Activated T-cell treated with anti-CD3 and anti-CD28 coated beads, Interleukin-2, amount 50 U/mL, for 1 hour (primary cell): ENCODE measurements around the gene KIF13A.
"Not testable (repeated sequence)": the region's sequence is repeated elsewhere in the genome, so short reads cannot be mapped to it uniquely, and the experiment has no call there.

Source experiments
- DNase-seq: peaks from one replicate; pipeline ENCODE4 v3.0.0-alpha.2; 2020

Gene KIF13A

DNA sequence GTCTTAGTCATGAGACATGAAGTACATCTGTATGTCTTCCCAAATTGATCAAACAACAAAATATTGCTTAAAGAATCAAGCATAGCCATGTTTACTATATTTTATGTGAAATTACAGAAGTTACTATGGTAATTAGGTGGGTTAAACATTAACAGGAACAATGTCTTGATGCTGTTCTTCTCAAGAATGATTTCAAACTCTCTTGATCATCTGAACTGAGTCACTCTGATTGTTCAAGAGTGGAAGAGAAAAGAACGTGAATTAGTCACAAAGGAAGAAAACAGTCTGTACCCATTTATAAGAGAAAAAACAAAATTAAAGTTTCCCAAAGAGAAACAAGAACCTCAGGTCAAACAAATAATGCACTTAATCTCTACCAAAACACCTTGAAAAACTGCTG is 218.6 kb downstream of the KIF13A start:
- no peak for DNase-seq

DNA sequence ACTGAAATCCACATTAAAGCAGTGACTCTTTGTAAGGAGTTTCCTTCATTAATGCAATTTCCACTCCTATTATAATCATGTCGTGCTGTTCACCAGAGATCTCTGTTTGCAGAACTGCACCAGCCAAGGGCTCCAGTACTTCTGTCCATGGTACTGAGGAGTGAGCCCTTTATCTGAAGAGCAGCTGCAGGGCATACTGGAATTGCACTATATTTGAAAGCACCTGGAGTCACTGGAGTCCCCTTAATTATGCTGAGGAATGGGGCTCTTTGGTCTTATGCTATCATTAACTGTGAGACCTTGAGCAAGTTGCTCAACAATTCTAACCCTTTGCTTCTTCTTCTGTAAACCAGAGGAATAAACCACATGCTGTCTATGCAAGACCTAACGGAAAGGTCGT is 219.0 kb downstream of the KIF13A start:
- DNase-seq = no peak

DNA sequence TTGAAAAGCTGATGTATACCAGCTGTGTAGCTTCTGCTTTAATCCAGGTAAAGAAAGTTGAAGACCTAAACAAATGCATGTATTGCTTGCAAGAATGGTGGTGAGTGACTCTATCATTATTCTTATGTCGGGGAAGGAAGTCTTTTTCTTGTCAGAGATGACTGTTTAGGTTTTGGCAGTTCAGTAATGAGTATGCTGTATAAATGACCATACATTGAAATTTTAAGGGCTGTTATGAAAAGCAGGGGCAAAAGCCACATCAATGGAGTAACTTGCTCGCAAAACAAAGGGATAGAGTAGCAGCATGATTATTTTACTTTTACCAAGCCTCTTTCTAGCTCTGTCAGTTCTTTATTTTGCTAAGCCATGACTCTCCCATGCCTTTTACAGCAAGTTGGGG is 224.8 kb downstream of the KIF13A start:
- DNase-seq = no peak

DNA sequence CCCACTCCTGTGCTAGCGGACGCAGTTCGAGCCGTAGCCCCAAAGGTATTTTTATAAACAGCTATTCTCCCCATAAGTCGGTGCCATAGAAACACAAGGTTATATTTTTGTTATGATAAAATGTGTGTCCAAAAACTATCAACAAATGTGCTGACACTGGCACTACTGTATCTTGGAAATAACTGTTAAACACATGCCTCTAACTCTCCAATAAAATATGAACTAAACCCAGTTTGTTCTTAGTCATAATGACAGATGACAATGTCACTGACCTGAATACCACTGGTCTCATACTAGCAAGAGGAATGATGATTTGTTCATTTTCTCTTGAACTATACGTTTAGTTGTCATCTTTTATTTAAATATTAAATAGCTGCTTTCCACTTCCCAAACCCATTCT is 229.3 kb downstream of the KIF13A start:
- DNase-seq = no peak

DNA sequence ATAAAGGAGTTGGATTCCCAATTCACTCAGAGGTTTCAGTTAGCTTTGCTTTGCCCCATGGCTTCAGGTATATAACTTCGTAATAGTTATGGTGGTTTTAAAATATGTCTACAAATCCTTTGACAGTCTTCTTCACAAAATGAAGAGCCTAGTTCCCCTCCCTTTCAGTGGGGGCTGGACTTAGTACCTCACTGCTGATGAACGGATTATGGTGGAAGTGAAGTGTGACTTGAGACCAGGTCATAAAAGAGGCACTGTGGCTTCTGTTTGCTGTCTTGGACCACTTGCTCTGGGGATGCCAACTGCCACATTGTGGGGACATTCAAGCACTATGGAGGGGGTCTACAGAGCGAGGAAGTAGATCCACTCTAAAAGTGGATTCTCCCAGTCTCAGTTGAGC is 233.2 kb downstream of the KIF13A start:
- DNase-seq = no peak

DNA sequence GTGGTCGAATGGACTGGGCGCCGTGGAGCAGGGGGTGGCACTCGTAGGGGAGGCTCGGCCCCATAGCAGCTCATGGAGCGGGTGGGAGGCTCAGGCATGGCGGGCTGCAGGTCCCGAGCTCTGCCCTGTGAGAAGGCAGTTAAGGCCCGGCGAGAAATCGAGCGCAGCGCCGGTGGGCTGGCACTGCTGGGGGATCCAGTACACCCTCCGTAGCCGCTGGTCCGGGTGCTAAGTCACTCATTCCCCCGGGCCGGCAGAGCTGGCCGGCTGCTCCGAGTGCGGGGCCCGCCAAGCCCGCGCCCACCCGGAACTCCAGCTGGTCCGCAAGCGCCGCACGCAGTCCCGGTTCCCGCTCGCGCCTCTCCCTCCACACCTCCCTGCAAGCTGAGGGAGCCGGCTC is 242.1 kb downstream of the KIF13A start:
- DNase-seq = not testable (repeated sequence)

DNA sequence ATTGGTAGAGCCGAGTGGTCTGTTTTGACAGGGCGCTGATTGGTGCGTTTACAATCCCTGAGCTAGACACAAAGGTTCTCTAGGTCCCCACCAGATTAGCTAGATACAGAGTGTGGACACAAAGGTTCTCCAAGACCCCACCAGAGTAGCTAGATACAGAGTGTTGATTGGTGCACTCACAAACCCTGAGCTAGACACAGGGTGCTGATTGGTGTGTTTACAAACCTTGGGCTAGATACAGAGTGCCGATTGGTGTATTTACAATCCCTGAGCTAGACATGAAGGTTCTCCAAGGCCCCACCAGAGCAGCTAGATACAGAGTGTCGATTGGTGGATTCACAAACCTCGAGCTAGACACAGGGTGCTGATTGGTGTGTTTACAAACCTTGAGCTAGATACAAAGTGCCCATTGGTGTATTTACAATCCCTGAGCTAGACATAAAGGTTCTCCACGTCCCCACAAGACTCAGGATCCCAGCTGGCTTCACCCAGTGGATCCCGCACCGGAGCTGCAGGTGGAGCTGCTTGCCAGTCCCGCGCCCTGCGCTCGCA is 242.6 kb downstream of the KIF13A start:
- not testable (repeated sequence) for DNase-seq

DNA sequence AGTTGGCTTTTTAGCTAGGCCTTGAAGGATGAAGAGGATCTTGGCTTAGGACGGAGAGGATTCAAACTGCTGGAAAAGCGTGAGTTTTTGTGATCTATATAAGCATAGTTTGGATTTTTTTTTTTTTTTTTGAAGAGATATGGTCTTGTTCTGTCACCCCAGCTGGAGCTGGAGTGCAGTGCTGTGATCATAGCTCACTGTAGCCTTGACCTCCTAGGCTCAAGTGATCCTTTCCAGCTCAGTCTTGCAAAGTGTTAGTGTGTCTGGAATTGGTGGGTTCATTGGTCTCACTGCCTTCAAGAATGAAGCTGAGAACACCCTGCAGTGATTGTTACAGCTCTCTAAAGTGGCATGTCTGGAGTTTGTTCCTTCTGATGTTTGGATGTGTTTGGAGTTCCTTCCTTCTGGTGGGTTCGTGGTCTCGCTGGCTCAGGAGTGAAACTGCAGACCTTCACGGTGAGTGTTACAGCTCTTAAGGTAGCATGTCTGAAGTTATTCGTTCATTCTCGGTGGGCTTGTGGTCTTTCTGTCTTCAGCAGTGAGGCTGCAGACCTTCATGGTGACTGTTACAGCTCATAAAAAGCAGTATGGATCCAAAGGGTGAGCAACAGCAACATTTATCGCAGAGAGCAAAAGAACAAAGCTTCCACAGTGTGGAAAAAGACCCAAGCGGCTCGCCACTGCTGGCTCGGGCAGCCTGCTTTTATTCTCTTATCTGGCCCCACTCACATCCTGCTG is 243.2 kb downstream of the KIF13A start:
- no peak for DNase-seq

DNA sequence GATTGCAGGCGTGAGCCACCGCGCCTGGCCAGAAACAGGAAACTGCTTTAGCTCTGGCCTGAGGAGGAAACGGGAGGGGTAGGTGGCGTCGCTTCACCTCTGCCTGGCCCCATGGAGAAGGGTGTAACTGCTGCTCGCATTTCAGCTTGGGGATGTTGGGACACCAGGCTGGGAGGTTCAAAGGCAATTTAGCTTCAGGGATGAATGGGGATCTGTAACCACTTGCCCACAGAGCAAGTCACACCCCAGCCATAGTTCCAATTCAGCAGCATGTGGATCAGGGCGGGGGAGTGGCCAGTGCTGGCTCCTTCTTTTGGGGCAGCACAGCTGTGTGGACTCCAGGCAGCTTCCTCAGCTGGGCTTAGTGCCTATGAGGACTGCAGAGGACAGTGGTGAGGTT is 245.9 kb downstream of the KIF13A start:
- no peak for DNase-seq

DNA sequence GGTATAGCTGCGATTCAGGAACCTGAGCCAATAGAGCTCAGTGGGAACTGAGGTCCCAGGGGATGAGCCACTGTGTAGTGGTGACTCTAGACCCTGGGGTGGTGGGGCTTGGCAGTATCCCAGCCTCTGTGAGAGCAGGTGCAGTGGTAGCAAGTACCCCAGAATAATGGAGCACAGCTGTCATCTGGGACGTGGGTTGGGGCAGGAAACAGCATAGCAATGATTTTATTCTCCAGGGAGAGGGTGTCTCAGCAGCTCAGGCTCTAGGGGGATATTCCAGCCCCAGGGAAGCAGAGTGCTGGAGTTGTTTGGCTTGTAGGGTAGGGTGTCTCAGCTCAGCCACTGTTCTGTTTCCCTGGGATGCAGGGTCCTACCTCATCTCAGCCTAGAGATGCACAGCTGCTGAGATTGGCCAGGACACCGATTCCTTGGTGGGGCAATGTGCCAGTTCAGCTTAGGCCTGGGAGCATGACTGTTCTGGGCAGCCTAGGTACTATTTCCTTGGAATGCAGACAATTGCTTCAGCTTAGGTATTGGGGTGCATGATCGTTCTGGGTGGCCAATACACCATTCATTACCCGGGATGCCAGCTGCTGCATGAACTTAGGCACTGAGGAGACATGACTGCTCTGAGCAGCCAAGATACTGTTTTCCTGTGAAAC is 246.7 kb downstream of the KIF13A start:
- DNase-seq = no peak

DNA sequence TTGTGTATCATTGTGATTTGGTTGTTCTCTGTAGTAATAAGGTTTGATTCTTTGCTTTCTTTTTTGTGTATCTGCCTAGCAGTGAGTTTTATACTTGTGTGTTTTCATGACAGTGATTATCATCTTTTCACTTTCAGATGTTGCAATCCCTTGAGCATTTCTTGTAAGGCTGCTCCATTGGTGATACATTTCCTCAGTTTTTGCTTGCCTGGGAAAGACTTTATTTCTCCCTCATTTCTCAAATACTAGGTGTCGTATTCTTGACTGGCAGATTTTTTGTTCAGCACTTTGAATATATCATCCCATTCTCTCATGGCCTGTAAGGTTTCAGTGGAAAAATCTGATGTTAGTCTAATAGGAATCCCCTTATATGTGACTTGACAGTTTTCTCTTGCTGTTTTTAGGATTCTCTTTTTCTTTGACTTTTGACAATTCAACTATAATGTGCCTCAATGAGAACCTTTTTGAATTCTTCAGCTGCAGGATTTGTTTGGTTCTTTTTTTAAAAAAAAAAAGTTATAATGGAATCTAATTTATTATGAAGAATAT is 249.7 kb downstream of the KIF13A start:
- DNase-seq = no peak

DNA sequence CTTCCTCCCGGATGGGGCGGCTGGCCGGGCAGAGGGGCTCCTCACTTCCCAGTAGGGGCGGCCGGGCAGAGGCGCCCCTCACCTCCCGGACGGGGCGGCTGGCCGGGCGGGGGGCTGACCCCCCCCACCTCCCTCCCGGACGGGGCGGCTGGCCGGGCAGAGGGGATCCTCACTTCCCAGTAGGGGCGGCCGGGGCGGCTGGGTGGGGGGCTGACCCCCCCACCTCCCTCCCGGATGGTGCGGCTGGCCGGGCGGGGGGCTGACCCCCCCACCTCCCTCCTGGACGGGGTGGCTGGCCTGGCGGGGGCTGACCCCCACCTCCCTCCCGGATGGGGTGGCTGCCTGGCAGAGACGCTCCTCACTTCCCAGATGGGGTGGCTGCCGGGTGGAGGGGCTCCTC is 252.1 kb downstream of the KIF13A start:
- not testable (repeated sequence) for DNase-seq

DNA sequence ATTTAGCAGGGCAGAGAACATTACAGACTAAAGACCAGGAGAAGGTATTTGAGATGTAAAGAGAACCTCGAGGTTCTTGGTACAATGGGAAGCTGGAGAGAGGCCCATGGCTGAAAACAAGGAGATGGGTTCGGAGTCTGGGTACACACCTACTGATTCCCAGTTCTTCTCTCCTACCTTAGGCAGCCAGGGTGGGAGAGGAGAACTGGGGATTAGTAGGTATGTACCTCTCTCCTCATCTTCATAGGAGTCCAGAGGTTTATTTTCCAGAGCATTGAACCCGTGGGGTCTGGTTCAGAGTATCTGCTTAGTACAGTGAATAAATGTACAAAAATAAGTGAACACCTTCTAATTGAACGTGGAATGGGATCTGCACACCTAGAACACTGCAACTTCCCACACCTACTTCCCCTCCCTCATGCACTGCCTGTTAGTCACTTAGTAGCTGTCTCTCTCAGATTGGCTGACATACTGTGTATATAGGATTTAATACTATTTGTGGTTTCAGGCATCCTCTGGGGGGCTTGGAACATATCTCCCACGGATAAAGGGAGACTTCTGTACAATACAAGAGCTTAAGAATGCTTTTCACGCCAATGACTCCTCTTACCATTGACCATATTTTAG is 257.2 kb downstream of the KIF13A start:
- DNase-seq = no peak

DNA sequence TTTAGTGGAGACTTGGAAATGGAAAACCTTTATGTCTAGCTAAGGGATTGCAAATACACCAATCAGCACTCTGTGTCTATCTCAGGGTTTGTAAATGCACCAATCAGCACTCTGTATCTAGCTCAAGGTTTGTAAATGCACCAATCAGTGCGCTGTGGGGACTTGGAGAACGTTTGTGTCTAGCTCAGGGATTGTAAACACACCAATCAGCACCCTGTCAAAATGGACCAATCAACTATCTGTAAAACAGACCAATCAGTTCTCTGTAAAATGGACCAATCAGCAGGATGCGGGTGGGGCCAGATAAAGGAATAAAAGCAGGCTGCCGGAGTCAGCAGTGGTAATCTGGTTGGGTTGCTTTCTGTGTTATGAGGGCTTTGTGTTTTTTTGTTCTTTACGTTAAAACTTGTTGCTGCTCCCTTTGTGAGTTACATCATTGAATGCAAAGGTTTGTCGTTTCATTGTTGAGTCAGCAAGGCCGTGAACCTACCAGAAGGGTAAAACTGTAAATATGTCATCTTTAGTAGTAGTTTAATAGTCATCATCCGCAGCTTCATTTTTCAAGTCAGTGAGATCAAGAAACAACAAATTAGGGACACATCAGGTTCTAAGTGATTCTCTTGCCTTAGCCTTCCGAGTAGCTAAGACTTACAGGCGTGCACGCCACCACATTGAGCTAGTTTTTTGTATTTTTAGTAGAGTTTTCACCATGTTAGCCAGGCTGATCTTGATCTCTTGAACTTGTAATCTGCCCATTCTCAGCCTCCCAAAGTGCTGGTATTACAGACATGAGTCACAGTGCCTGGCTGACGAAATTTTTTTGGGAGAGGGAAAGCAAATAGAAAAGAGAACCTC is 258.0 kb downstream of the KIF13A start:
- DNase-seq = no peak

DNA sequence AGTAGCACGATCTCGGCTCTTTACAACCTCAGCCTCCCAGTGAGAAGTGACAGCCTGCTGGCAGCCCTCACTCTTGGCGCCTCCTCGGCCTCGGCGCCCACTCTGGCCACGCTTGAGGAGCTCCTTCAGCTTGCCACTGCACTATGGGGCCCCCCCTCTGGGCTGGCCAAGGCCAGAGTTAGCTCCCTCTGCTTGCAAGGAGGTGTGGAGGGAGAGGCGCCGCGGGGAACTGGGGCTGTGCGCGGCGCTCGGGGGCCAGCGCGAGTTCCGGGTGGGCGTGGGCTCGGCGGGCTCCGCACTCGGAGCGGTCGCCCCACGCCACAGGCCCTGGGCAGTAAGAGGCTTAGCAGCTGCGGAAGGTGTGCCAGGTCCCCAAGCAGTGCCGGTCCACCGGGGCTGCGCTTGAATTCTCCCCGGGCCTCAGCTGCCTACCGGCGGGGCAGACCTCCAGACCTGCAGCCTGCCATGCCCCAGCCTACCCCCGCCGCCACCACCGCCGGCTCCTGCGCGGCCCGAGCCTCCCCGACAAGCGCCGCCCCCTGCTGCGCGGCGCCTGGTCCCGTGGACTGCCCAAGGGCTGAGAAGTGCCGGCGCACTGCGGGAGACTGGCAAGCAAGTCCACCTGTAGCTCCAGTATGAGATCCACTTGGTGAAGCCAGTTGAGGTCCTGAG is 258.7 kb downstream of the KIF13A start:
- no peak for DNase-seq

DNA sequence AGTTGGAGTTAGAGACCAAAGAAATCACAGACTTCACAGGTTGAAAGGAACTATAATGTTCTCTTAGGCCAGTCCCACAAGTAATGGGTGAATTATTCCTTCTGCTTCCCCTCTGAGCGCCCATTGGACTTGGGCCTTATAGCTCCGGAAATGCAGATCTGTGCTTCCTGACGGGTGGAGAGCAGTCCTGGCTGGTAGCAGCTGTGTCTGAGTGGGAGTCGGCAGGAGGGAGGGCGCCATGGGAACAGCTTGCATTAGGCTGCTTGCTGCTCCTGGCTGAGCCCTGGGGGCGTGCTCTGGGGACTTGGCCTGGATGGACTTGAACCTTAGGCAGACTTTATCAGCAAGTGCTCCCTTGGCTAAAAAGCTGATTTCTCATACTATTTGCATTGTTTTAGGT is 262.4 kb downstream of the KIF13A start:
- no peak for DNase-seq

DNA sequence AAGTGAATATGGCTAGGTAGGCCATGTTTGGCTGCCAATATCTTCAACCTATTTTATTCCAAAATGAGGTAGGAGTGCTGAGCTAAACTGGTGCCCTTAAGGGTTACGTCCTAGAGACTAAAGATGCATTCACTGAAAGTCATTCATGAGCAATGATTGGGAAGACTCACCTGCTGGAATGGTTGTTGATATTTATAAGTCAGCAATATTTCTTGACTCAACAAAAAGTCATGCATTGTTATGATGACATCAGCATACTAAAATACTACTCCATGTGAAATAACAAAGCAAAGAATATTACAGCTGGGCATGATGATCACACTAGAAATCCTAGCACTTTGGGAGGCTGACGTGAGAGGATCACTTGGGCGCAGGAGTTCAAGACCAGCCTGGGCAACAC is 263.1 kb downstream of the KIF13A start:
- no peak for DNase-seq

DNA sequence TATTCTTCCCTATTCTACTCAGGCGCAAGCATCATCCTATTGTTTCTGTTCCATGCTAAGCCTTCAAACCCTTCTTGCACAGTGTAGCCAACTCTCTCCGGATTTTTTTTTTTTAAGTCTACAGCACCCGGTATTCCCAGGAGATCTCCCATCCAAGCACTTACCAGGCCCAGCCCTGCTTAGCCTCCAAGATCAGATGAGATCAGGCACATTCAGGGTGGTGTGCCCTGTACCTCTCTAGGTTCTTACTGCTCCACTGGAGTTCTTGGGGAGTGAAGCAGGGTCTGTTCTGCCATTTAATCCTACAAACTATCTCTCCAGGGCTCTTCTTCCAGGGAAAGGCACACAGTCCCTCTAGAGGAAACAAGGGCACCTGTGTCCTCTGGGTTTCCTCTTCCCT is 265.8 kb downstream of the KIF13A start:
- no peak for DNase-seq

DNA sequence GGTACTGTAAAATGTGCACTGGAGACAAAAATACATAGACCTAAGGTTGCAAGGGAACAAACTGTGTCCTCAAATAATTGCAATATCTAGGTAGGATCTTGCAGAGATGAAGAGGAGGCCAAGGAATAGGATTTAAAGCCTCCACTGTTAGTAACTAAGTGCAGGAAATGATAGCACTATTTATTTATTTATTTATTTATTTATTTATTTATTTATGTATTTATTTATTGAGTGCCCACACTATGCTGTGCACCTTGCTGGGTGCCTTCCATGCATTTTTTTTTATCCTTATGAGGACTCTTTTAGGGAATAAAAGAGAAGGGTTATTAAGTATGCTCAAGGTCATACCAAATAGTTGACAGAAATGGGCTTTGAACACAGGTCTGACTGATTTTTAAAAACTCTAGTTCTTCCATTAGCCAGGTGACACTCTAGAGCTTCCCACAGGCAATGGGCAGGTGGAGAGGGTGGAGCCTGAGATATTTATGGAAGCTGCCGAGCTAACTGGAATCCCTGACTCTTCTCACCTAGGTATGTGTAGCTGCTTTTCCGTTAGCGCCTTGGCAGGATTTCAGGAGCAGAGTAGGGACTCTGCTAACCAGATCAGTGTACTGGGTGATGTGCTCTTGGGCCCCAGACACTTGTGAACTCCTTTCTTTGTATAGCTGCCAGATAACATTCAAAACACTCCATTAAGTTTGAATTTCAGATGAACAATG is 268.0 kb downstream of the KIF13A start:
- DNase-seq = no peak

DNA sequence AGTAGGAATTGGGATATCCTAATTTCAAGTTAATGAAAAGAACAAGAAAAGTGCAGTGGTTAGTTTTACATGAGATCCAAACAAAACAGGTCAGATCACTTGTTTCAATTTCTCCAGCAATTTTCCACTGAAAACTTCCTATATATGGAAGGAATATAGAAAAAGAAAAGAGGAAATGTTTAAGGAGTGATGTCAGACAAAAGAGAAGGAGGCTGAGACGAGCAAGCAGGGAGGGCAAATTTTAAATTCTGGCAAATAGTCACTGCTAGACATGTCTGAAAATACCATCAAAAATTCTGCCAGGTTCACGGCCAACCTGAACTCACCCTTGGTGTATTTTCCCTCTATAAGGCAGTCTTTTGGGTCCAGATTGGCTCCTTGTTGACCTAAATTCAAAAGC is 271.2 kb downstream of the KIF13A start:
- DNase-seq = no peak
